ENCODE measurements around the gene SEZ6L2.
A peak's percentile ranks its signal among the peaks of the same experiment; 100 is the strongest.

SEZ6L2 gene

DNA sequence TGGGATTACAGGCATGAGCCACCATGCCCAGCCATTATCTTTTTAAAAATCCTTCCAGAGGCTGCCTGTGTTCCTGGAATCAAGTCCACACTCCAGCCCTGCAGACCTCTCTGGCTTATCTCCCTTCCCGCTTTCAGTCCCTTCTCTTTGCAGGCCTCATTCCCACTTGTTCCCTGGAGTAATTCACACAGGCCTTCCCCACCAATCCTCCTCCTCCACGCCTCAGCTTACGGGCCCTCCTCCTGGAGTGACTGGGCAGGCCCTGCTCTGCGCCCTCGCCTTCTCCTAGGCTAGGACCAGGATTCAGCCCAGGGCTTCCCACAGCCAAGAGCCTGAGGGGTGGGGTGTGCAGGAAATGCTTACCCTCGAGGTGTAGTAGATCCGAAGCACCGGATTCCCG is 39.1 kb downstream of the SEZ6L2 start:
- DNase-seq (ENCODE audit: low read depth) = no peak
- TF ChIP-seq, protein P1, sequence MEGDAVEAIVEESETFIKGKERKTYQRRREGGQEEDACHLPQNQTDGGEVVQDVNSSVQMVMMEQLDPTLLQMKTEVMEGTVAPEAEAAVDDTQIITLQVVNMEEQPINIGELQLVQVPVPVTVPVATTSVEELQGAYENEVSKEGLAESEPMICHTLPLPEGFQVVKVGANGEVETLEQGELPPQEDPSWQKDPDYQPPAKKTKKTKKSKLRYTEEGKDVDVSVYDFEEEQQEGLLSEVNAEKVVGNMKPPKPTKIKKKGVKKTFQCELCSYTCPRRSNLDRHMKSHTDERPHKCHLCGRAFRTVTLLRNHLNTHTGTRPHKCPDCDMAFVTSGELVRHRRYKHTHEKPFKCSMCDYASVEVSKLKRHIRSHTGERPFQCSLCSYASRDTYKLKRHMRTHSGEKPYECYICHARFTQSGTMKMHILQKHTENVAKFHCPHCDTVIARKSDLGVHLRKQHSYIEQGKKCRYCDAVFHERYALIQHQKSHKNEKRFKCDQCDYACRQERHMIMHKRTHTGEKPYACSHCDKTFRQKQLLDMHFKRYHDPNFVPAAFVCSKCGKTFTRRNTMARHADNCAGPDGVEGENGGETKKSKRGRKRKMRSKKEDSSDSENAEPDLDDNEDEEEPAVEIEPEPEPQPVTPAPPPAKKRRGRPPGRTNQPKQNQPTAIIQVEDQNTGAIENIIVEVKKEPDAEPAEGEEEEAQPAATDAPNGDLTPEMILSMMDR (IDR thresholded peaks at IDR 0.05; ENCODE audit: control insufficient read depth, extremely low read depth, insufficient read depth) = no peak
- no peak overlapping the region for H3K4me3 ChIP-seq (ENCODE audit: low read depth, low read length)

DNA sequence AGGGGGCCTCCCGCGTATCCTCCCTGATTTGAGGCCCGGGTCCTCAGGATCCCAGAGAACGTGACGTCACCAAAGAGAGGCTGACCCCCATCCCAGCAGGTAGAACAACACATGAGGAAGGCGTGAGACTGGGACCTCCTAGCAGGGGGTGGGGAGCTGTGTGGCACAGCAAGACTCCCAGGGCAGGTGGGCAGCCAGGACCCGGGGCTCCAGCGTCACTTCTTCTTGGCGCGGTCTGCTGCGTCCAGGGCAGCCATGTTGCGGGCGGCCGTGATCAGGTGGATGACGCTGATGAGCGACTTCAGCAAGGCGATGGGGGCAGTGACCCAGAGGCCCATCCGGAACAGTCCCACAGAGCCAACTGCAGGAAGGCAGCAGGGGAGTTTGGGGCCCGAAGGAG is 40.4 kb downstream of the SEZ6L2 start:
- no peak overlapping the region for H3K4me3 ChIP-seq (ENCODE audit: low read depth, low read length)
- TF ChIP-seq, protein P1 (IDR thresholded peaks at IDR 0.05; ENCODE audit: control insufficient read depth, extremely low read depth, insufficient read depth) = no peak
- DNase-seq (ENCODE audit: low read depth) = no peak

DNA sequence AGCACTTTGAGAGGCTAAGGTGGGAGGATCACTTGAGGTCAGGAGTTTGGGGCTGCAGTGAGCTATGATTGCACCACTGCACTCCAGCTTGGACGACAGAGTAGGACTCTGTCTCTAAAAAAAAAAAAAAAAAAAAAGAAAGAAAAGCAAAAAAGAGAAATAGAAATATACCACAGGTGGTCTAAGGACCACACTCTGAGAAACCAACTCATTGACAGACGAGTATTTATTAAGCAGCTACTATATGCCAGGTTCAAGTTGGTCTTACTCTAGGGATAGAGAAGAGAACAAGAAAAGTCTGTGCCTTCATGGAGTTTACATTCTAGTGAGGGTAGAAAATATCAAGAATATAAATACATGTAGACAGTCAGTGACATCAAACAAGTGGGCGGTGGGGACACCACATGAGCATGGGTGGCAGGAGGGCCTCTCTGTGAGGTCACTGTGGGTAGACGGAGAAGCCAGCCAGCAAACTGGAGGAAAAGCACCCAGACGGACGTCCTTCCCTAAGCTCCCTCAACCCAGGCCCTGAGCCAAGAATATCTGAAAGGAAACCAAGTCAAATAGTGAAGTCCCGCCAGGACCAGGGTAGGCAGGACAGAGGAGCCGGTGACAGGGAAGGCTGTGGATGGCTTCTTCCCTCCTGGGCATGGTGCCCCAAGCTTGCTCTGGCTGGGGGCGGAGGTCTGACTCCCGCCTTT is 41.1 kb downstream of the SEZ6L2 start:
- H3K4me3 ChIP-seq (ENCODE audit: low read depth, low read length) = no peak overlapping the region
- TF ChIP-seq, protein P1 (IDR thresholded peaks at IDR 0.05; ENCODE audit: control insufficient read depth, extremely low read depth, insufficient read depth) = no peak
- peak; percentile 70 for DNase-seq (ENCODE audit: low read depth)

DNA sequence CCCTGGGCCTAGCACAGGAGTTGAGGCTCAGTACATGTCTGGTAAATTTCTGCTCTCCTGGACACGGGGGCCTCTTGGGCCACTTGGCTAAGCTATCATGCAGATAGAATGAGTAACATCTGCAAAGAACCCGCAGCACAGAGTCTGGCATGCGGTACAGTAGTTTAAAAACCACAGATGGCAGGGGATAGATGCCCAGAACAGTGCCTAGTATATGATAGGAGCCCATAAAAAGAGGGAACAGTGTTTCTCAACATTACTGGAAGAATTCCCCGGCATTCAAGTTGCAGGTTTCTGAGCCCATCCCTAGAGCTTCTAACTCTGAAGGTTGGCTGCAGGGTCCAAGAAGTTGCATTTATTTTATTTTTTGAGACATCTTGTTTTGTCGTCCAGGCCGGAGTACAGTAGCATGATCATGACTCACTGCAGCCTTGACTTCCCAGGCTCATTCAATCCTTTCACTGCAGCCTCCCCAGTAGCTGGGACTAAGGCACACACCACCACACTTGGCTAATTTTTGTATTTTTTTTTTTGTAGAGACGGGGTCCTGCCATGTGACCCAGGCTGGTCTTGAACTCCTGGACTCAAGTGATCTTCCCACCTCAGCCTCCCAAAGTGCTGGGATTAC is 42.1 kb downstream of the SEZ6L2 start:
- no peak overlapping the region for H3K4me3 ChIP-seq (ENCODE audit: low read depth, low read length)
- no peak for DNase-seq (ENCODE audit: low read depth)
- TF ChIP-seq, protein P1 (IDR thresholded peaks at IDR 0.05; ENCODE audit: control insufficient read depth, extremely low read depth, insufficient read depth) = no peak

DNA sequence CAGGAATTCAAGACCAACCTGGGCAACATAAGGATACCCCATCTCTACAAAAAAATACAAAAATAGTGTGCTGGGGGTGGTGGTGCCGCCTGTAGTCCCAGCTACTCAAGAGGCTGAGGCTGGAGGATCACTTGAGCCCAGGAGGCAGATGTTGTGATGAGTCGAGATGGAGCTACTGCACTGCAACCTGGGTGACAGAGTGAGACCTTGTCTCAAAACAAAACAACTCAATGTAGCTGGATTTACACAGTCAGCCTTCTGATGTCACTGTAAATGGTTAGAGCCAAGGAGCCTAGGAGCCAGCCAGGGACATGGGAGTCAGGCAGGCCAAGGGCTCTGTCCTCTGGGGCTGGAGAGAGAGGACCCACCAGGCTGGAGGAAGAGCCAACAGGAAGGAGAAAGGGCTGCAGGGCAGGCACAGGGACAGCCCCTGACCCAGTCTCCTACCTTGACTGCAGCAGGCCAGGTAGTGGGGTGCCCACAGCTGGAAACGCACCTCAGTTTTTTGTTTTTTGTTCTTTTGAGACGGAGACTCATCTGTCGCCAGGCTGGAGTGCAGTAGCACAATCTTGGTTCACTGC is 44.7 kb downstream of the SEZ6L2 start:
- TF ChIP-seq, protein P1 (IDR thresholded peaks at IDR 0.05; ENCODE audit: control insufficient read depth, extremely low read depth, insufficient read depth) = no peak
- H3K4me3 ChIP-seq (ENCODE audit: low read depth, low read length) = no peak overlapping the region
- no peak for DNase-seq (ENCODE audit: low read depth)

DNA sequence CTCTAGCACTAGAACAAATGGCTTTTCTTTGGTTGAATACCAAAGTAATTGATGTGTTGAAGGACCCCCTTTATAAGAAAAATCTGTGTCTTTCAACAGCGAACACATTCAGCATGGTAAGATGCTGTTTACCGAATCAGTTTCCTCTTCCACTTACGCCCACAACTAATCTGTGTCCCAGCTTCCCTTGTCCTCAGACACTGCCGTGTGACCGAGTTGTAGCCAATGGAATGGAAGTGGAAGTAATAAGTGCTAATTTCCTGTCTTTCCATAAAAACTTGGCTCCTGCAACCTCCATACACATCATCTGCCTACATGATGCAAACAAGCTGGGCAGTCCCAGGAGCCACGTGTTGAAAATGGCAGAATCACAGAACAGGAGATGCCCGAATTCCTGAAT is 46.7 kb downstream of the SEZ6L2 start:
- no peak overlapping the region for H3K4me3 ChIP-seq (ENCODE audit: low read depth, low read length)
- DNase-seq (ENCODE audit: low read depth) = no peak
- TF ChIP-seq, protein P1 (IDR thresholded peaks at IDR 0.05; ENCODE audit: control insufficient read depth, extremely low read depth, insufficient read depth) = no peak
